CD14-positive monocyte (primary cell): ENCODE data around the gene GALNT18. TPM values are rescaled to one million over a fixed set of nuclear protein-coding genes. Genes with fewer than 3 reads are reported as not detected.

Experiments used
- DNase-seq, 3 donors: peaks; one replicate each; pipeline ENCODE4 v3.0.0-alpha.2; 2011 to 2022
- H2AFZ ChIP-seq: 2 replicates; pipeline ENCODE4 v1.6.0; 2012; ENCODE audit warnings: mild to moderate bottlenecking, low read depth, low read length, inconsistent platforms; ENCODE audit not compliant: insufficient read depth, poor library complexity, severe bottlenecking
- H3K27ac ChIP-seq, 2 donors: 1 replicate in 1 of 2; 2 replicates in 1 of 2; pipeline ENCODE4 v1.5.1; 2012 to 2013; ENCODE audit warnings: low read length in 2 of 2, control low read depth in 1 of 2, inconsistent platforms in 1 of 2, low read depth in 1 of 2, mild to moderate bottlenecking in 1 of 2
- H3K27me3 ChIP-seq, 2 donors: one replicate each; pipeline versions ENCODE4 v1.6.0 to v1.6.1; 2011 to 2013; ENCODE audit warnings: low read length in 2 of 2; ENCODE audit not compliant: control insufficient read depth in 2 of 2, insufficient read depth in 2 of 2
- H3K36me3 ChIP-seq, 2 donors: replicated peaks in 1 of 2; 1 replicate in 1 of 2; 2 replicates in 1 of 2; pipeline versions ENCODE4 v1.5.1 to v1.6.1; 2012 to 2013; ENCODE audit warnings: low read length in 2 of 2, control low read depth in 1 of 2, inconsistent platforms in 1 of 2, mild to moderate bottlenecking in 1 of 2; ENCODE audit not compliant: insufficient read depth in 2 of 2, control insufficient read depth in 1 of 2
- H3K4me1 ChIP-seq, 2 donors: 1 replicate in 1 of 2; 2 replicates in 1 of 2; pipeline versions ENCODE4 v1.5.1 to v1.6.1; 2012 to 2013; ENCODE audit warnings: low read length in 2 of 2, control low read depth in 1 of 2, inconsistent platforms in 1 of 2, mild to moderate bottlenecking in 1 of 2, moderate library complexity in 1 of 2; ENCODE audit not compliant: insufficient read depth in 2 of 2, control insufficient read depth in 1 of 2
- H3K4me2 ChIP-seq: replicated peaks from 2 replicates; pipeline ENCODE3; 2012; ENCODE audit warnings: low read length, moderate library complexity, mild to moderate bottlenecking; ENCODE audit not compliant: poor library complexity, severe bottlenecking; ENCODE audit errors: extremely low read depth
- H3K4me3 ChIP-seq, 3 experiments: fragments of 200-600 bp in 1 of 3; sonication (generic) in 1 of 3; replicated peaks in 1 of 3; 1 replicate in 2 of 3; 2 replicates in 1 of 3; pipeline ENCODE4 v1.5.1; 2011 to 2013; ENCODE audit warnings: low read length in 3 of 3, mild to moderate bottlenecking in 3 of 3, control low read depth in 2 of 3, low read depth in 2 of 3, inconsistent platforms in 1 of 3, moderate library complexity in 1 of 3
- H3K79me2 ChIP-seq: 2 replicates; pipeline ENCODE4 v1.6.0; 2012; ENCODE audit warnings: mild to moderate bottlenecking, control low read depth, inconsistent platforms, low read length, moderate library complexity; ENCODE audit not compliant: insufficient read depth
- H3K9ac ChIP-seq: 2 replicates; pipeline ENCODE4 v1.6.0; 2017; ENCODE audit warnings: low read length, mild to moderate bottlenecking; ENCODE audit not compliant: insufficient read depth, poor library complexity, severe bottlenecking
- H3K9me3 ChIP-seq, 2 donors: replicated peaks in 1 of 2; 1 replicate in 1 of 2; 2 replicates in 1 of 2; pipeline versions ENCODE4 v1.5.1 to v1.6.1; 2012 to 2013; ENCODE audit warnings: low read length in 2 of 2, control low read depth in 1 of 2; ENCODE audit not compliant: control insufficient read depth in 1 of 2, insufficient read depth in 1 of 2
- H4K20me1 ChIP-seq: 2 replicates; pipeline ENCODE4 v1.6.0; 2012; ENCODE audit warnings: mild to moderate bottlenecking, low read length, control low read depth, moderate library complexity; ENCODE audit not compliant: insufficient read depth
- H3K27ac Mint-ChIP-seq, 7 donors: one replicate each; pipeline ENCODE4 v1.8.0; 2020; ENCODE audit warnings: mild to moderate bottlenecking in 7 of 7, mixed read lengths in 7 of 7, moderate library complexity in 6 of 7, inconsistent platforms in 2 of 7
- H3K27me3 Mint-ChIP-seq, 3 donors: one replicate each; pipeline ENCODE4 v1.8.0; 2021 to 2022; ENCODE audit warnings: low read depth in 3 of 3, mild to moderate bottlenecking in 3 of 3, mixed read lengths in 3 of 3, moderate library complexity in 3 of 3, inconsistent platforms in 1 of 3
- H3K36me3 Mint-ChIP-seq, 2 donors: one replicate each; pipeline ENCODE4 v1.8.0; 2020; ENCODE audit warnings: mixed read lengths in 2 of 2, inconsistent platforms in 1 of 2, mild to moderate bottlenecking in 1 of 2
- H3K4me1 Mint-ChIP-seq: one replicate; pipeline ENCODE4 v1.8.0; 2020; ENCODE audit warnings: mild to moderate bottlenecking, mixed read lengths
- H3K4me3 Mint-ChIP-seq, 2 donors: one replicate each; pipeline ENCODE4 v1.8.0; 2020; ENCODE audit warnings: mild to moderate bottlenecking in 2 of 2, mixed read lengths in 2 of 2, moderate library complexity in 1 of 2
- H3K9me3 Mint-ChIP-seq, 7 donors: one replicate each; pipeline ENCODE4 v1.8.0; 2020 to 2022; ENCODE audit warnings: mixed read lengths in 7 of 7, mild to moderate bottlenecking in 6 of 7, moderate library complexity in 6 of 7, inconsistent platforms in 2 of 7
- CTCF ChIP-seq: fragments of 200-600 bp; IDR thresholded peaks from one replicate; pipeline ENCODE4 v1.8.0; 2022; ENCODE audit warnings: antibody characterized with exemption, mild to moderate bottlenecking
- WGBS: methylation state at CpG from one replicate; pipeline ENCODE4 v1.1.5; 2013; ENCODE audit warnings: missing lambda C conversion rate; ENCODE audit not compliant: insufficient coverage; 5-methylcytosine and 5-hydroxymethylcytosine counted together
- intact Hi-C, 2 donors: fragments of 100-400 bp; cut with micrococcal nuclease; formaldehyde crosslinking; loops; one replicate each; pipeline versions ENCODE4 v1.15.0 to v1.15.1; 2023
- polyA plus RNA-seq, 3 donors: library from polyadenylated mRNA; depleted of rRNA in 1 of 3; unstranded in 2 of 3; stranded (reverse) in 1 of 3; fragments of 300-500 nt in 2 of 3; fragments of >200 nt in 1 of 3; fragmentation: Illumina TruSeq in 2 of 3; gene quantifications; 1 replicate in 2 of 3; 2 replicates in 1 of 3; pipeline ENCODE4 v1.2.3, GENCODE V29; 2012 to 2021

GALNT18 gene
- polyA plus RNA-seq, 3 donors = not detected

GRCh38 chr11:11545285-11546275, 76.2 kb downstream of the GALNT18 start:
- Mint-ChIP-seq H3K27me3 (peaks cover 0 to 8% (median 7%) of the 10 kb centered on the region in 3 donors), H3K9me3 (no peaks in the 10 kb centered on the region), H3K36me3 (no peaks in the 10 kb centered on the region), H3K4me1 (no peaks in the 10 kb centered on the region), H3K27ac (no peak overlapping the region), H3K4me3 (no peak overlapping the region)
- DNase-seq = no peak
- Histone ChIP-seq H3K4me2 (no peak overlapping the region), H3K9ac (no peak overlapping the region), H3K27me3 (no peaks in the 10 kb centered on the region), H3K79me2 (no peaks in the 10 kb centered on the region), H3K9me3 (no peaks in the 10 kb centered on the region), H3K4me1 (no peaks in the 10 kb centered on the region), H3K36me3 (no peaks in the 10 kb centered on the region), H2AFZ (no peak overlapping the region), H3K4me3 (no peak overlapping the region), H4K20me1 (no peaks in the 10 kb centered on the region), H3K27ac (no peak overlapping the region)
- TF ChIP-seq CTCF = no peak
- intact Hi-C loops = no loop called here
- WGBS = 94% methylated on average over 2 of the region's 5 CpGs

- no peak for TF ChIP-seq CTCF
- Histone ChIP-seq H3K27me3 (no peaks in the 10 kb centered on the region), H2AFZ (no peak overlapping the region), H3K4me2 (no peak overlapping the region), H3K36me3 (no peaks in the 10 kb centered on the region), H3K4me1 (no peaks in the 10 kb centered on the region), H3K4me3 (no peak overlapping the region), H3K27ac (no peak overlapping the region), H4K20me1 (no peaks in the 10 kb centered on the region), H3K79me2 (no peaks in the 10 kb centered on the region), H3K9me3 (no peaks in the 10 kb centered on the region), H3K9ac (no peak overlapping the region)
- Mint-ChIP-seq H3K4me1 (no peaks in the 10 kb centered on the region), H3K27ac (no peak overlapping the region), H3K27me3 (peaks cover 0 to 8% (median 8%) of the 10 kb centered on the region in 3 donors), H3K9me3 (no peaks in the 10 kb centered on the region), H3K4me3 (no peak overlapping the region), H3K36me3 (no peaks in the 10 kb centered on the region)
- DNase-seq = no peak
- intact Hi-C loops = no loop called here
- WGBS = 92% methylated on average over 5 of the region's 7 CpGs
These were observed 78.1 kb downstream of the GALNT18 start for GRCh38 chr11:11543656-11544055.
